HG02852 (cell line): ENCODE measurements around the gene KEL.

Source experiments
- ATAC-seq: cut with Tn5 transposase; IDR thresholded peaks from one replicate; pipeline ENCODE4 v1.9.1; 2021; ENCODE audit warnings: mild to moderate bottlenecking, moderate library complexity; ENCODE audit not compliant: unreplicated experiment

KEL gene

GRCh38 chr7:142899661-142900060, 62.5 kb downstream of the KEL start:
- no peak for ATAC-seq

GRCh38 chr7:142898377-142899170, 63.6 kb downstream of the KEL start:
- ATAC-seq = no peak

- ATAC-seq = no peak
Observed at GRCh38 chr7:142897691-142898090, 64.5 kb downstream of the KEL start.

GRCh38 chr7:142896741-142897379, 65.3 kb downstream of the KEL start:
- ATAC-seq = no peak

- no peak for ATAC-seq
Observed at GRCh38 chr7:142896151-142896550, 66.0 kb downstream of the KEL start.

GRCh38 chr7:142894985-142895593, 67.1 kb downstream of the KEL start:
- no peak for ATAC-seq

- ATAC-seq = no peak
Observed at GRCh38 chr7:142894112-142894984, 67.8 kb downstream of the KEL start.

GRCh38 chr7:142892951-142893350, 69.2 kb downstream of the KEL start:
- ATAC-seq = no peak

GRCh38 chr7:142891490-142892082, 70.6 kb downstream of the KEL start:
- ATAC-seq = no peak
